Measurements from ENCODE around the gene PIH1D1.

DNA sequence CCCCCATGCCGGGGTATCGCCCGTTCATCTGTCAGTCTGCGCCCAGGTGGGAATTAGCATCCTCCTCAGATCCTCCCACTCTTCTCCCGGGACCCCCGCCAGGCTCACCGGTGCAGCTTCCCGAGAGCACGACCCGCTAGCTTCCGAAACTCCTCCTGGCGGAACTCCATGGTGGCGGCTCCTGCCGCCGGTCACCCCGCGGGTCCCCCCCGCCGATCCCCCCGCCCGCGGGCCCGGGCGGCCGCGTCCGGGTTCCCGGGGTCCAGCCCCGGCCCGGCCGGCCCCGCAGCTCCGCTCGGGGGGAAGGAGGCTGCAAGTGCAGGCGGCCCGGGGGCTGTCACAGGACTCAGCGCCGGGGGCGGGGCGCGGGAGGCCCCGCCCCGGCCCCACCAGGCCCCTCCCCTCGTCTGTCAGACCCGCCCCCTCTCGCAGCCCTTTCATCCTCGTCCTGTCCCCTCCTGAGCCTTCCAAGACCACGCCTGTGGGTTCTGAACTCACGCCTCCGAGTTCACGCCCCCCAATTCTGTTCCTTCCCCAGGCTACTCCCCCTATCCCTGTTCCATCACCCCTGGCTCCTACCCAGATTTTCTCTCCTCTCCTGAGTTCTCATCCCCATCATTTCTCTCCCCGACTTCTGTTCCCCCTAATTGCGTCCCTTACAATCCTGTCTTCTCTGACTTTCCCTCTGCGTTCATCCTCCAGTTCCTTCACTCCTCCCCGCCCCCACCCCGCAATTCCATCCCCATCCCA, 10.2 kb downstream of the PIH1D1 start, which contains the start of gene SLC17A7:
- TF ChIP-seq, protein P1, sequence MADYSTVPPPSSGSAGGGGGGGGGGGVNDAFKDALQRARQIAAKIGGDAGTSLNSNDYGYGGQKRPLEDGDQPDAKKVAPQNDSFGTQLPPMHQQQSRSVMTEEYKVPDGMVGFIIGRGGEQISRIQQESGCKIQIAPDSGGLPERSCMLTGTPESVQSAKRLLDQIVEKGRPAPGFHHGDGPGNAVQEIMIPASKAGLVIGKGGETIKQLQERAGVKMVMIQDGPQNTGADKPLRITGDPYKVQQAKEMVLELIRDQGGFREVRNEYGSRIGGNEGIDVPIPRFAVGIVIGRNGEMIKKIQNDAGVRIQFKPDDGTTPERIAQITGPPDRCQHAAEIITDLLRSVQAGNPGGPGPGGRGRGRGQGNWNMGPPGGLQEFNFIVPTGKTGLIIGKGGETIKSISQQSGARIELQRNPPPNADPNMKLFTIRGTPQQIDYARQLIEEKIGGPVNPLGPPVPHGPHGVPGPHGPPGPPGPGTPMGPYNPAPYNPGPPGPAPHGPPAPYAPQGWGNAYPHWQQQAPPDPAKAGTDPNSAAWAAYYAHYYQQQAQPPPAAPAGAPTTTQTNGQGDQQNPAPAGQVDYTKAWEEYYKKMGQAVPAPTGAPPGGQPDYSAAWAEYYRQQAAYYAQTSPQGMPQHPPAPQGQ (CRISPR knock-in tag; IDR thresholded peaks at IDR 0.05; ENCODE audit: borderline replicate concordance) = no peak
- TF ChIP-seq ZNF136 (CRISPR knock-in tag; IDR thresholded peaks at IDR 0.05; ENCODE audit: low read depth) (no peak), SMC3 (IDR thresholded peaks at IDR 0.05; ENCODE audit: low read length) (no peak), GTF2F1 (IDR thresholded peaks at IDR 0.05; ENCODE audit: low read length) (no peak), HNF4G (IDR thresholded peaks at IDR 0.05; ENCODE audit: borderline replicate concordance, low read depth, low read length) (no peak), HNF4G (CRISPR knock-in tag; IDR thresholded peaks at IDR 0.05; ENCODE audit: borderline replicate concordance, low read depth) (no peak), POLR2AphosphoS5 (IDR thresholded peaks at IDR 0.05; ENCODE audit: low read depth, low read length) (no peak), ZNF776 (CRISPR knock-in tag; IDR thresholded peaks at IDR 0.05) (no peak), NR2F6 (IDR thresholded peaks at IDR 0.05) (no peak), NR2F6 (CRISPR knock-in tag; IDR thresholded peaks at IDR 0.05) (no peak), JUND (CRISPR knock-in tag; IDR thresholded peaks at IDR 0.05) (no peak), MYC (CRISPR knock-in tag; IDR thresholded peaks at IDR 0.05; ENCODE audit: borderline replicate concordance) (no peak), NKX3-1 (CRISPR knock-in tag; IDR thresholded peaks at IDR 0.05) (no peak)
- TF ChIP-seq, protein P2, sequence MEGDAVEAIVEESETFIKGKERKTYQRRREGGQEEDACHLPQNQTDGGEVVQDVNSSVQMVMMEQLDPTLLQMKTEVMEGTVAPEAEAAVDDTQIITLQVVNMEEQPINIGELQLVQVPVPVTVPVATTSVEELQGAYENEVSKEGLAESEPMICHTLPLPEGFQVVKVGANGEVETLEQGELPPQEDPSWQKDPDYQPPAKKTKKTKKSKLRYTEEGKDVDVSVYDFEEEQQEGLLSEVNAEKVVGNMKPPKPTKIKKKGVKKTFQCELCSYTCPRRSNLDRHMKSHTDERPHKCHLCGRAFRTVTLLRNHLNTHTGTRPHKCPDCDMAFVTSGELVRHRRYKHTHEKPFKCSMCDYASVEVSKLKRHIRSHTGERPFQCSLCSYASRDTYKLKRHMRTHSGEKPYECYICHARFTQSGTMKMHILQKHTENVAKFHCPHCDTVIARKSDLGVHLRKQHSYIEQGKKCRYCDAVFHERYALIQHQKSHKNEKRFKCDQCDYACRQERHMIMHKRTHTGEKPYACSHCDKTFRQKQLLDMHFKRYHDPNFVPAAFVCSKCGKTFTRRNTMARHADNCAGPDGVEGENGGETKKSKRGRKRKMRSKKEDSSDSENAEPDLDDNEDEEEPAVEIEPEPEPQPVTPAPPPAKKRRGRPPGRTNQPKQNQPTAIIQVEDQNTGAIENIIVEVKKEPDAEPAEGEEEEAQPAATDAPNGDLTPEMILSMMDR (CRISPR knock-in tag; IDR thresholded peaks at IDR 0.05) = no peak
- TF ChIP-seq, protein P3, sequence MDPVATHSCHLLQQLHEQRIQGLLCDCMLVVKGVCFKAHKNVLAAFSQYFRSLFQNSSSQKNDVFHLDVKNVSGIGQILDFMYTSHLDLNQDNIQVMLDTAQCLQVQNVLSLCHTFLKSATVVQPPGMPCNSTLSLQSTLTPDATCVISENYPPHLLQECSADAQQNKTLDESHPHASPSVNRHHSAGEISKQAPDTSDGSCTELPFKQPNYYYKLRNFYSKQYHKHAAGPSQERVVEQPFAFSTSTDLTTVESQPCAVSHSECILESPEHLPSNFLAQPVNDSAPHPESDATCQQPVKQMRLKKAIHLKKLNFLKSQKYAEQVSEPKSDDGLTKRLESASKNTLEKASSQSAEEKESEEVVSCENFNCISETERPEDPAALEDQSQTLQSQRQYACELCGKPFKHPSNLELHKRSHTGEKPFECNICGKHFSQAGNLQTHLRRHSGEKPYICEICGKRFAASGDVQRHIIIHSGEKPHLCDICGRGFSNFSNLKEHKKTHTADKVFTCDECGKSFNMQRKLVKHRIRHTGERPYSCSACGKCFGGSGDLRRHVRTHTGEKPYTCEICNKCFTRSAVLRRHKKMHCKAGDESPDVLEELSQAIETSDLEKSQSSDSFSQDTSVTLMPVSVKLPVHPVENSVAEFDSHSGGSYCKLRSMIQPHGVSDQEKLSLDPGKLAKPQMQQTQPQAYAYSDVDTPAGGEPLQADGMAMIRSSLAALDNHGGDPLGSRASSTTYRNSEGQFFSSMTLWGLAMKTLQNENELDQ (CRISPR knock-in tag; IDR thresholded peaks at IDR 0.05; ENCODE audit: borderline replicate concordance) = no peak
- TF ChIP-seq, protein P4, sequence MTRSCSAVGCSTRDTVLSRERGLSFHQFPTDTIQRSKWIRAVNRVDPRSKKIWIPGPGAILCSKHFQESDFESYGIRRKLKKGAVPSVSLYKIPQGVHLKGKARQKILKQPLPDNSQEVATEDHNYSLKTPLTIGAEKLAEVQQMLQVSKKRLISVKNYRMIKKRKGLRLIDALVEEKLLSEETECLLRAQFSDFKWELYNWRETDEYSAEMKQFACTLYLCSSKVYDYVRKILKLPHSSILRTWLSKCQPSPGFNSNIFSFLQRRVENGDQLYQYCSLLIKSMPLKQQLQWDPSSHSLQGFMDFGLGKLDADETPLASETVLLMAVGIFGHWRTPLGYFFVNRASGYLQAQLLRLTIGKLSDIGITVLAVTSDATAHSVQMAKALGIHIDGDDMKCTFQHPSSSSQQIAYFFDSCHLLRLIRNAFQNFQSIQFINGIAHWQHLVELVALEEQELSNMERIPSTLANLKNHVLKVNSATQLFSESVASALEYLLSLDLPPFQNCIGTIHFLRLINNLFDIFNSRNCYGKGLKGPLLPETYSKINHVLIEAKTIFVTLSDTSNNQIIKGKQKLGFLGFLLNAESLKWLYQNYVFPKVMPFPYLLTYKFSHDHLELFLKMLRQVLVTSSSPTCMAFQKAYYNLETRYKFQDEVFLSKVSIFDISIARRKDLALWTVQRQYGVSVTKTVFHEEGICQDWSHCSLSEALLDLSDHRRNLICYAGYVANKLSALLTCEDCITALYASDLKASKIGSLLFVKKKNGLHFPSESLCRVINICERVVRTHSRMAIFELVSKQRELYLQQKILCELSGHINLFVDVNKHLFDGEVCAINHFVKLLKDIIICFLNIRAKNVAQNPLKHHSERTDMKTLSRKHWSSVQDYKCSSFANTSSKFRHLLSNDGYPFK (CRISPR knock-in tag; IDR thresholded peaks at IDR 0.05; ENCODE audit: borderline replicate concordance) = no peak
